SW 1271 (cell line): ENCODE data around the gene ANKRD28.
A peak's percentile ranks its signal among the peaks of the same experiment; 100 is the strongest.
"Not testable (repeated sequence)": the region's sequence is repeated elsewhere in the genome, so short reads cannot be mapped to it uniquely, and the experiment has no call there.

Experiments
- DNase-seq, 2 experiments: peaks; one replicate each; lab custom pipeline; 2025; lab: John Stamatoyannopoulos, UW

The ANKRD28 gene

DNA sequence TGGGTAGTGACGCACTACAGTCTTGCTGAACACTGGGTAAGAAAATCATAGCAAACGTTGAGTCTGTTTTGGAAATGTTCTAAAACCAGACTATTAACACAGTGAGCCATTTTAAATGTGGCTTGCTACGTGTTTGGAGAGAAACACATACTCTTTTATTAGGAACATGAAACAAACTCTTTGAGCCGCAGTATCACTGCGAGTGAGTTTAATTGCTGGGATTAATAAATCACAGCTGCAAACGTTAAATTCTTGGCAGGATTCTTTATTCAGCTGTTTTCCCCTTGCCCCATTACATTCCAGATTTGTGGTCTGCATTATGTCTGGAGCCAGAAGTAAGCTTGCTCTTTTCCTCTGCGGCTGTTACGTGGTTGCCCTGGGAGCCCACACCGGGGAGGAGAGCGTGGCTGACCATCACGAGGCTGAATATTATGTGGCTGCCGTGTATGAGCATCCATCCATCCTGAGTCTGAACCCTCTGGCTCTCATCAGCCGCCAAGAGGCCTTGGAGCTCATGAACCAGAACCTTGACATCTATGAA is 162.6 kb downstream of the ANKRD28 start:
- DNase-seq = no peak

DNA sequence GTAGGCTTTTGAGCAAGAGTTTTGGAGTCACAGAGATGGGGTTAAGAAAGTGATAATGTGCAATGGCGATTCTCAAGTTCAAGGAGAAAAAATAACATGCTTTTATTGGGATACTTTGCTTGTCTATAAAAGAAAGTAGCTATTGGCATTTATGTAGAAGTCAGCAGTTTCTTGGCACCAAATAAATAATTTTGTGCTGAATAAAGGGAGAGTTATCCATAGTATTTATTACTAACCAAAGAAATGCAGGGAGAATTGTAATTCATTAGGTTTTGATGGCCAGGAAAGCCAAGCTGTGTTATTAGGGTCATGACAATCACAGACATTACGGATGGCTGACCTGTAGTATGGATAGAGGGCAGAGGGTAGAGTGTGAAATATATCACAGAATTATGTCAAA is 163.1 kb downstream of the ANKRD28 start:
- no peak for DNase-seq

DNA sequence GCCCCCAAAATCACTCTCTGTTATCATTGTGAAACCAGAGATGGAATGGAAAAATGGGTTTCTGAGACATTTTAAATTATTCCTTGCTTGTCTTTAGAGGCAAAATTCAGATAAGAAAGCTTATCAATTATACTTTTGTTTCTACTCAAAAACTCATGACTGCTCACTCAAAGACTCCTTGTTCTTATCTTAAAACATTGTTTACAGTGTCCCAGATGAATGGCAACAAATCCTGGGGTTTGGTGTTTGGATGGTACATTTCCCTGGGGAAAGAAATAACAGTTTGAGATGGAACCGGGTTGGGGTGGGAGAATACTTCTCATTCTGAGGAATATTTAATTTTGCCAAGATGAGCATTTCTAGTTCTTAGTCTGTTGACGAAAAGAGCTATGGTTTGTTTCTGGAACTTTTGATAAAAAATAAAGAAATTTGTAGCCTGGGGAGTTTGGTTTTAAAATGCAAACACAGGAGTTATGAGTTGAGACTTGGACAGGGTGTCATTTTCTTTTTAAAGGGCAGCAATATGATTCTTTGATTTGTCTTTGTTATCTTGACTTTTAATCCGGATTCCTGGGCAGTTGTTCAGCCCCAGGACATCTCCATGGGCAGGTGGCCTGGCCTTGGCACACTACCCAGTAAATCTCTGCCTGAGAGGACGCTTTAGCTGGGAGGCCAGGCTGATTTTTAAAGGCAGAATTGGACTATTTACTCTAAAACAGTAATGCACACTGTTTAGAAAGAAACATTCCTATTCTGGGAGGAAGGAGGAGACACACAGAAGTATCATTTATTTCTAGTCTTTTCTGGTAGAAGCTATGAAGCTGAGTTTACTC is 163.8 kb downstream of the ANKRD28 start:
- DNase-seq = no peak

DNA sequence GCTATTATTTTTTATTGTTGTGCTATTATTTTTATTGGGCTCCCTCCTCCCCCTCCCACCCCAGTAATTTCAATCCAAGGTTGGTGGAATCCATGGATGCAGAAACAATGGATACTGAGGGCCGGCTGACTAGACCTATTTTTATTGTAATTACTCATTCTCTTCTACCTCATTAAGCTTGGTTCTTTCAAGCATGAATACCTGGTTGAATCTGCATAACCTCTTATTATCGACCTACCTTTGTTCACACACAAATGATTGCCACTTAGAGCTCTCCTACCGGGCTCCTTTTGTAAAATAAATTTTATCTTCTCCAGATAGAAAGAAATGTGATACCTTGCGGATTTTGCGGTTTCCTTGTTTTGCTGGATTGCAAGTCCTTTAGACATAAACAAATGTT is 164.6 kb downstream of the ANKRD28 start:
- DNase-seq = no peak

DNA sequence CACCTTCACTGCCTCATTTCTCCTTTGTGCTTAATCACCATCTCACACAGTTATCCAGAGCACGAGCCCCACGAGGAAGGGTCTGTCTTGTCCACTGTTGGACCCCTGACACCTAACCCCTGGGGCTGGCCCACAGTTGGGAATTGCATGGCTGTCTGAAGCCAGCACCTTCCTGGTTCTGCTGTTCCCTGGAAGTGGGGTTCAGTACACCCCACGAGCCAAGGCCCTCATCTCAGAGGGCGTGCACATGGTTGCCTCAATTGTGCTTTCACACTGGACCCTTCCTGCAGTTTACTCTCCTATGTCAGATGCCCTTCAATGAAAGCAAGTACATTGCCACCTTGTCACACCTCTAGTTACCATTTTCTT is 165.6 kb downstream of the ANKRD28 start:
- no peak for DNase-seq

DNA sequence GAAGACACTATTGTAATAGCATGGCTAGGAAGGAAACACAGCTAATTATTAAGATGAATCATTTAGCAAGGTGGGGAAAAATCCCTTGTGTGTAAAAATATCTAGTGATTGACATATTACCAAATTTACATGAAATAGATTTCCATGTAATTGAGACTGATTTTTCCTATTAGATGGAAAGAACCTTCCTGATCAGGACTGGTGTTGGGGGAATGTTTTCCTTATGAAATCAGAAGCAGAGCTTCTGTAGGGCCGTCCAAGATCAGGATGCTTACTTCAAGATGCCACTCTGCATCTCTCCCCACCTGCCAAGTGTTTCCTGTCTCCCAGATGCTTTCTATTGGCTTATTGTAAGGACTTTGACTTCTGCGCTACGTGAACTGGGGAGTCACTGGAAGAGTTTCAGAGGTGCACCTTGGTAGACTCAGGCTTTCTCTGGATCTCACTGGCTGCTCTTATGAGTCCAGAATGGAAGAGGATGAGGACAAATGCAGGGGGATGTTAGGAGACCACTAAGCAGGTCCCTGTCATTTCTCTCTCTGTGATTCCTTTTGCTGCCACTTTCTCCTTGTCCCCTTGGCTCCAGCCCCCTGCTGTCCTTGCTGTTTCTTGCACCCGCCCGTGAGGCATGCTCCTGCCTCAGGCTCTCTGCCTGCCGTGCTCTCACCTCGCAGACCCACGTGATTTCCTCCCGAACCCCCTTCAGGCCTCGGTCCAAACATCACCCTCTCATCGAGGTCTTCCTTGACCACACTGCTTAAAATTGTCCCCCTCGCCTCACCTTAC is 166.2 kb downstream of the ANKRD28 start:
- DNase-seq = peak in 1 of 2 experiments; percentile 49

DNA sequence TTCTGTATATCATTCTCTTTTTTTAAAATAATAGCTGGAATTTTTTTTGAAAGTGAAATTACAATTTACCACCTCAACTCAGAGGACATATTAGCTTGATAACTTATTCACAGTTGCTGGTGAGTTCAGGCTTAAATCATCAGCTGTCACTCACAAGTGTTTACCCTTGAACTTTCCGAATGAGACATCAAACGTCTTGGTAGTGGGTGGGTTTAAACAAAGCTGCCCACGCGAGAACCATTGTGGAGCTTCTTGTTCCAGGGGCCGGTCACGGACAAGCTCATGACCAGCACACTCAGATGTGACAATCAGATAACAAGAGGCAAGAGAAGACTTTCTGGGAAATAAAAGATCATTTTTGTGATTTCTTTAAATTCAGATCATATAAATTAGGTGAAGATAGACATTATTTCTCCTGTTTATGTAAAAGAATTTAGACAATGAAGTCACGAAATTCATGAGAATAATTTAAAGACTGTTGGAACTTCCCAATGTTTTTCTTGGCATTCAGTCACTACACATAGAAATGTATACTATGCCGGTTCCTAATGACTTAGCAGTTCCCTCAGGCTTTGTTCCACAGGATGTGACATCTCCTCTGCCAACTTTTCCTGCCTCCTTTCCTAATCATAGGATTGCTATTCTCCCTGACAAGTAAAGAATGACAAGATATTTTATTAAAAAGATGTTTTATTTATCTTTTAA is 167.0 kb downstream of the ANKRD28 start:
- peak; percentile 63 to 90 for DNase-seq

DNA sequence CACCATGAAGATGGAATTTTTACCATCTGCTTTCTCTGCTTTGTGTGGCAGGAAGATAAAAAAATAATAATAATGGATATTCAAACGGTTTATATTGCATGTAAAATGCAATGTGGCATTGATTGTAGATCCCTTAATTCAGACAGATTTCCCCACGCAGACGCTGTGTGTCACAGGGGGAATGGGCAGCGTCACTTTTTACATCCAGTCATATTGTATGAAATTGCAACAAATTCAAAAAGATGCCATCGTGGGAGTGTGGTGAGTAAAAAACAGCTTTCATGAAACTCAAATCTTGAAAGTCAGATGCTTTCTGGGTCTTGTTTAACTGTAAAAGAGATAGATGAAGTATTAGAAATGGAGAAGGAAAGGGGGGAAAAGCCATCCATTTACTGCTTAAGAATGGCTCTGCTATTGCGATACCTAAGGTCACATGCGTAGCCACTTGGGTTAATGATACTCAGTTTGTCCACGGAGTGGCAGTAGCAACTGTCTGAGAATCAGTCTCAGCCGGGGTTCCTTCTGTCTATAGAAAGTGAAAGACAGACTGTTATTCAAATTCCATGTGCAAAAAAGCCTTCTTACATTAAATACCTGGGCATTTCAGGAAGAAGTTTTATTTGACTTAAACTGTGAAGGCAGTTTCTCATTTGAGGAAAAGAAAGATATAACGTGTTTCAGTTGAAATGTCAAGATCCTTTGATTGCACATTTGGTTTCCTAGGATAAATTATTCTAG is 167.8 kb downstream of the ANKRD28 start:
- peak; percentile 64 to 89 for DNase-seq

DNA sequence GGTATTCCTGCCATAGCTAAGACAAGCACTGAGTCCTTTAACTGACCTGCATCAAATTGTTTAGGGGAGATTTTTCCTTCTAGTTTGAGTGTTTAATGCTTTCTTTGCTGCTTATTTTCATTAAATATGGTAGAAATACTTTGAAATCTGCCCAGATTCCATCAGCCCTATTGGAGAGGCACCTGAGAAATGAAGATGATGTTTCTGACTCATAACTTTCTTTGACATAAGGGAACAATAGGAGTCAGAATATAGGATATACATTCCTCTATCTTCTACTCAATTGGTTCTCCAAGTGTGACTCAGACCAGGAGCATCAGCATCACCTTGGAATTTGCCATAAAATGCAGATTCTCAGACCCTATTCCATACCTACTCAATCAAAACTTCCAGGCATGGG is 168.8 kb downstream of the ANKRD28 start:
- no peak for DNase-seq

DNA sequence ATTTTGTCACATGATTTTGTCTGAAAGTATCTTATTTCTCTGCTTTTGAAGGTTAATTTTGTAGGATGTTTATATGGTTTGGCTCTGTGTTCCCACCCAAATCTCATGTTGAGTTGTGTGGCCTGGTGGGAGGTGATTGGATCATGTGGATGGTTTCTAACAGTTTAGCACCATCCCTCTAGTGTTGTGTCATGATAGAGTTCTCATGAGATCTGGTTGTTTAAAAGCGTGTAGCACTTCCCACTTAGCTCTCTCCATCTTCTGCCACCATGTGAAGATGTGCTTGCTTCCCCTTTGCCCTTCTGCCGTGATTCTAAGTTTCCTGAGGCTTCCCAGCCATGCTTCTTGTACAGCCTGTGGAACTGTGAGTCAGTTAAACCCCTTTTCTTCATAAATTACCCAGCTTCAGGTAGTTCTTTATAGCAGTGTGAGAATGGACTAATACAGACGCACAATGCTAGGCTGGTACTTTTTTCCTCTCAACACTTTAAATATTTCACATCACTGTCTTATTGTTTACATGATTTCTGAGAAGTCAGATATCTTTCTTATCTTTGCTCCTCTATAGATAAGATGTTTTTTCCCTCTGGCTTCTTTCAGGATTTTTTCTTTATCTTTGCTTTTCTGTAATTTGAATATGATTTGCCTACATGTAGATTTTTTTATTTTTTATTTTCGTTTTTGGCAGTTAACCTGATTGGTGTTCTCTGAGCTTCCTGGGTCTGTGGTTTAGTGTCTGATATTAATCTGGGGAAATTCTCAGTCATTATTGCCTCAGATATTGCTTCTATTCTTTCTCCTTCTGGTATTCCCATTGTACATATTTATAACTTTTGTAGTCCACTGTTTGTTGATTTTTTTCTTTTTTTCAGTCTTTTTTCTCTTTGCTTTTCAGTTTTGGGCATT is 174.0 kb downstream of the ANKRD28 start:
- DNase-seq = no peak

DNA sequence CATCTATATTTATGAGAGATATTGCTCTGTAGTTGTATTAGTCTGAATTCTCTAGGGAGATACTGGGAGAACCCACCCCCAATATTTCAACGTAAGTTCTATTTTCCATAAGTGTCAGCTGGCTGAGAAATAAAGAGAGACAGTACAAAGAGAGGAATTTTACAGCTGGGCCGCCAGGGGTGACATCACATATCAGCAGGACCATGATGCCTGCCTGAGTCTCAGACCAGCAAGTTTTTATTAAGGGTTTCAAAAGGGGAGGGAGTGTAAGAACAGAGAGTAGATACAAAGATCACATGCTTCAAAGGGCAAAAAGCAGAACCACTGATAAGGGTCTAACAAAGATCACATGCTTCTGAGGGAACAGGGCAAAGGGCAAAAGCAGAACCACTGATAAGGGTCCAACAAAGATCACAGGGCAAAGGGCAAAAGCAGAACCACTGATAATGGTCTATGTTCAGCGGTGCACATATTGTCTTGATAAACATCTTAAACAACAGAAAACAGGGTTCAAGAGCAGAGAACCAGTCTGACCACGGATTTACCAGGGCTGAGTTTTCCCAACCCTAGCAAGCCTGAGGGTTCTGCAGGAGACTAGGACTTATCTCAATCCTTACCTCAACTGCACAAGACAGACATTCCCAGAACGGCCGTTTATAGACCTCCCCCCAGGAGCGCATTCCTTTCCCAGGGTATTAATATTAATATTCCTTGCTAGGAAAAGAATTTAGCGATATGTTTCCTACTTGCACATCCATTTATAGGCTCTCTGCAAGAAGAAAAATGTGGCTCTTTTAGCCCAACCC is 177.9 kb downstream of the ANKRD28 start:
- DNase-seq = not testable (repeated sequence)
